ENCODE measurements around the gene PRKCZ.

- TF ChIP-seq EZH2 (IDR thresholded peaks at IDR 0.05; ENCODE audit: insufficient read depth, poor library complexity, severe bottlenecking) = no peak
- TF ChIP-seq EZH2phosphoT487 (IDR thresholded peaks at IDR 0.05; ENCODE audit: insufficient read depth, low read depth) = no peak
These were observed 180.7 kb downstream of the PRKCZ start for GRCh38 chr1:2230781-2231531.

Data from GM23248 (cell line).